A549 (cell line): ENCODE data around the gene INKA1.

Experiments used
- BHLHE40 ChIP-seq: IDR thresholded peaks from 2 replicates; pipeline ENCODE4 v1.6.1; 2012; ENCODE audit warnings: low read depth, low read length, inconsistent platforms
- EP300 ChIP-seq, 2 experiments: fragments of >200 bp; sonication (Bioruptor Twin); formaldehyde crosslinking; IDR thresholded peaks; 2 replicates in 1 of 2; 3 replicates in 1 of 2; pipeline ENCODE4 v1.6.1; 2016 to 2017
- MYC ChIP-seq: IDR thresholded peaks from 2 replicates; pipeline ENCODE4 v1.6.1; 2012; ENCODE audit warnings: mild to moderate bottlenecking, inconsistent platforms, low read length, improper control_type of control experiment, borderline replicate concordance
- TF ChIP-seq, protein P1 (sequence below): fragments of 250-450 bp; sonication (Bioruptor Pico); IDR thresholded peaks from 2 replicates; pipeline ENCODE4 v1.5.0; 2021; ENCODE audit warnings: mild to moderate bottlenecking, moderate library complexity, borderline replicate concordance
- TF ChIP-seq, protein P2 (sequence below): fragments of >200 bp; sonication (Bioruptor Twin); formaldehyde crosslinking; IDR thresholded peaks from 3 replicates; pipeline ENCODE4 v1.5.1; 2016

DNA sequence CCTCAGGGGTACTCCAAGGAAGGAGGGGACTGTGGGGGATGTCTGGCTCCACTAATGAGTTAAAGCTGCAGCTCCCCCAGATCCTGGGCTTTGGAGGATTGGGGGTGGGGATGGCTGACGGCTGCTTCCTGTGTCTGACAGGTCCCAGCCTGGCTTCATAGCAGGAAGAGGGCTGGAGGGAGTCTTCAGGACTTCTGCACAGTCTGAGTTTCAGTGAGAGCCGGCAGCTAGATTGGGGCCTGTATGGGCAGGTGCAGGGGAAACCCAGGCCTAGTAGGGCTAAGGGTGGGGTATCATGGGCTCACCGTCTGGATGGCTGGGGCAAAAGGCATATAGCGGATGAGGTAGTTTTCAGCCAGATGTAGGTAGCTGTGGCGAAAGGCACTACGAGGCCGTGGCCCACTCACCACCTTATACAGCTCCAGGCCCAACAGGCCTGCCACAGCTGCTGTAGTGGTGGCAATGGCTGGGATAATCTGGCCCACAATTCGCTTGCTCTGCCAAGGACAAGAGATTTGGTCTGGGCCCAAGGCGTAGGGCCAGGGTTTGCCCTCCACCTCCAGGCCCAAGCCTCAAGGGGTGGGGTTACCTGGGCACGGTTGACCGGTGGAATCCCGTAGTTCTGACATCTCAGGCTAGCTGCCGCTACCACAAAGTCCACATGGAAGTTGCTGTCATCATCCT is 4.5 kb downstream of the INKA1 start:
- TF ChIP-seq EP300 (IDR thresholded peaks at IDR 0.05): no peak
- TF ChIP-seq BHLHE40: no peak
- TF ChIP-seq, protein P1, sequence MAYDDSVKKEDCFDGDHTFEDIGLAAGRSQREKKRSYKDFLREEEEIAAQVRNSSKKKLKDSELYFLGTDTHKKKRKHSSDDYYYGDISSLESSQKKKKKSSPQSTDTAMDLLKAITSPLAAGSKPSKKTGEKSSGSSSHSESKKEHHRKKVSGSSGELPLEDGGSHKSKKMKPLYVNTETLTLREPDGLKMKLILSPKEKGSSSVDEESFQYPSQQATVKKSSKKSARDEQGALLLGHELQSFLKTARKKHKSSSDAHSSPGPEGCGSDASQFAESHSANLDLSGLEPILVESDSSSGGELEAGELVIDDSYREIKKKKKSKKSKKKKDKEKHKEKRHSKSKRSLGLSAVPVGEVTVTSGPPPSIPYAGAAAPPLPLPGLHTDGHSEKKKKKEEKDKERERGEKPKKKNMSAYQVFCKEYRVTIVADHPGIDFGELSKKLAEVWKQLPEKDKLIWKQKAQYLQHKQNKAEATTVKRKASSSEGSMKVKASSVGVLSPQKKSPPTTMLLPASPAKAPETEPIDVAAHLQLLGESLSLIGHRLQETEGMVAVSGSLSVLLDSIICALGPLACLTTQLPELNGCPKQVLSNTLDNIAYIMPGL: no peak
- TF ChIP-seq, protein P2, sequence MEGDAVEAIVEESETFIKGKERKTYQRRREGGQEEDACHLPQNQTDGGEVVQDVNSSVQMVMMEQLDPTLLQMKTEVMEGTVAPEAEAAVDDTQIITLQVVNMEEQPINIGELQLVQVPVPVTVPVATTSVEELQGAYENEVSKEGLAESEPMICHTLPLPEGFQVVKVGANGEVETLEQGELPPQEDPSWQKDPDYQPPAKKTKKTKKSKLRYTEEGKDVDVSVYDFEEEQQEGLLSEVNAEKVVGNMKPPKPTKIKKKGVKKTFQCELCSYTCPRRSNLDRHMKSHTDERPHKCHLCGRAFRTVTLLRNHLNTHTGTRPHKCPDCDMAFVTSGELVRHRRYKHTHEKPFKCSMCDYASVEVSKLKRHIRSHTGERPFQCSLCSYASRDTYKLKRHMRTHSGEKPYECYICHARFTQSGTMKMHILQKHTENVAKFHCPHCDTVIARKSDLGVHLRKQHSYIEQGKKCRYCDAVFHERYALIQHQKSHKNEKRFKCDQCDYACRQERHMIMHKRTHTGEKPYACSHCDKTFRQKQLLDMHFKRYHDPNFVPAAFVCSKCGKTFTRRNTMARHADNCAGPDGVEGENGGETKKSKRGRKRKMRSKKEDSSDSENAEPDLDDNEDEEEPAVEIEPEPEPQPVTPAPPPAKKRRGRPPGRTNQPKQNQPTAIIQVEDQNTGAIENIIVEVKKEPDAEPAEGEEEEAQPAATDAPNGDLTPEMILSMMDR: no peak
- no peak for TF ChIP-seq MYC
